H9 (cell line): Measurements from ENCODE around the gene ANKH. TPM values are rescaled to one million over a fixed set of nuclear protein-coding genes. Genes with fewer than 3 reads are reported as not detected.

ENCODE experiments used
- DNase-seq: peaks from one replicate; pipeline ENCODE4 v3.0.0-alpha.2; 2017
- H2AFZ ChIP-seq: one replicate; pipeline ENCODE4 v1.6.1; 2013; ENCODE audit warnings: mild to moderate bottlenecking, low read length, control low read depth, moderate library complexity
- H2AK5ac ChIP-seq: 2 replicates; pipeline ENCODE4 v1.6.1; 2013; ENCODE audit warnings: low read length, control low read depth, mixed read lengths; ENCODE audit not compliant: insufficient read length
- H2BK120ac ChIP-seq: one replicate; pipeline ENCODE4 v1.6.1; 2013; ENCODE audit warnings: low read depth, mild to moderate bottlenecking, low read length, control low read depth, inconsistent platforms; ENCODE audit not compliant: poor library complexity, severe bottlenecking
- H2BK12ac ChIP-seq: 2 replicates; pipeline ENCODE4 v1.6.1; 2013; ENCODE audit warnings: low read length, control low read depth, mixed read lengths, low read depth; ENCODE audit not compliant: insufficient read length
- H2BK15ac ChIP-seq: 2 replicates; pipeline ENCODE4 v1.6.1; 2013; ENCODE audit warnings: low read depth, low read length, control low read depth
- H2BK20ac ChIP-seq: one replicate; pipeline ENCODE4 v1.6.1; 2013; ENCODE audit warnings: low read depth, mild to moderate bottlenecking, low read length, control low read depth, inconsistent platforms; ENCODE audit not compliant: poor library complexity, severe bottlenecking
- H2BK5ac ChIP-seq: 2 replicates; pipeline ENCODE4 v1.6.1; 2013; ENCODE audit warnings: low read length, control low read depth, mixed read lengths; ENCODE audit not compliant: insufficient read length
- H3K14ac ChIP-seq: 2 replicates; pipeline ENCODE4 v1.6.1; 2013; ENCODE audit warnings: low read length, control low read depth; ENCODE audit not compliant: insufficient read depth
- H3K18ac ChIP-seq: 2 replicates; pipeline ENCODE4 v1.6.1; 2013; ENCODE audit warnings: low read depth, mild to moderate bottlenecking, mixed read lengths, low read length, control low read depth; ENCODE audit not compliant: insufficient read length
- H3K23ac ChIP-seq: 2 replicates; pipeline ENCODE4 v1.6.1; 2013; ENCODE audit warnings: low read length, control low read depth, mixed read lengths, low read depth; ENCODE audit not compliant: insufficient read length
- H3K23me2 ChIP-seq: 2 replicates; pipeline ENCODE4 v1.6.1; 2013; ENCODE audit warnings: low read depth, mild to moderate bottlenecking, mixed read lengths, low read length, control low read depth; ENCODE audit not compliant: insufficient read length, poor library complexity, severe bottlenecking
- H3K27ac ChIP-seq: 2 replicates; pipeline ENCODE4 v1.5.1; 2013; ENCODE audit warnings: low read length, control low read depth, mixed read lengths, low read depth; ENCODE audit not compliant: insufficient read length
- H3K27me3 ChIP-seq: 2 replicates; pipeline ENCODE4 v1.6.1; 2013; ENCODE audit warnings: low read length, control low read depth, inconsistent platforms; ENCODE audit not compliant: insufficient read depth
- H3K4ac ChIP-seq: 2 replicates; pipeline ENCODE4 v1.6.1; 2013; ENCODE audit warnings: low read depth, mild to moderate bottlenecking, control low read depth, inconsistent platforms, low read length, moderate library complexity
- H3K4me1 ChIP-seq: 2 replicates; pipeline ENCODE4 v1.6.1; 2013; ENCODE audit warnings: low read length, control low read depth, inconsistent platforms; ENCODE audit not compliant: insufficient read depth
- H3K4me2 ChIP-seq: 2 replicates; pipeline ENCODE4 v1.6.1; 2013; ENCODE audit warnings: low read length, control low read depth, mixed read lengths; ENCODE audit not compliant: insufficient read length, insufficient read depth
- H3K56ac ChIP-seq: 2 replicates; pipeline ENCODE4 v1.6.1; 2013; ENCODE audit warnings: low read depth, mild to moderate bottlenecking, mixed read lengths, low read length, control low read depth; ENCODE audit not compliant: insufficient read length
- H3K79me1 ChIP-seq: 2 replicates; pipeline ENCODE4 v1.6.1; 2013; ENCODE audit warnings: low read depth, mild to moderate bottlenecking, moderate library complexity, low read length, control low read depth, inconsistent platforms; ENCODE audit not compliant: insufficient read depth, poor library complexity, severe bottlenecking
- H3K79me2 ChIP-seq: 2 replicates; pipeline ENCODE4 v1.6.1; 2013; ENCODE audit warnings: low read length, control low read depth, inconsistent platforms; ENCODE audit not compliant: insufficient read depth
- H3K9ac ChIP-seq: 2 replicates; pipeline ENCODE4 v1.6.1; 2013; ENCODE audit warnings: low read length, control low read depth, mixed read lengths; ENCODE audit not compliant: insufficient read length; ENCODE audit errors: extremely low read depth
- H3K9me3 ChIP-seq: one replicate; pipeline ENCODE4 v1.6.1; 2013; ENCODE audit warnings: low read depth, low read length, inconsistent platforms; ENCODE audit not compliant: control insufficient read depth
- H3T11ph ChIP-seq: one replicate; pipeline ENCODE4 v1.6.1; 2013; ENCODE audit warnings: mild to moderate bottlenecking, low read length, control low read depth, inconsistent platforms
- H4K20me1 ChIP-seq: one replicate; pipeline ENCODE4 v1.6.1; 2013; ENCODE audit not compliant: control insufficient read depth, insufficient read length, insufficient read depth
- H4K5ac ChIP-seq: 2 replicates; pipeline ENCODE4 v1.6.1; 2013; ENCODE audit warnings: low read depth, mild to moderate bottlenecking, mixed read lengths, low read length, control low read depth; ENCODE audit not compliant: insufficient read length
- H4K8ac ChIP-seq: replicated peaks from 2 replicates; pipeline ENCODE4 v1.6.1; 2013; ENCODE audit warnings: low read length, control low read depth, mixed read lengths, low read depth; ENCODE audit not compliant: insufficient read length
- H4K91ac ChIP-seq: 2 replicates; pipeline ENCODE4 v1.6.1; 2013; ENCODE audit warnings: low read depth, mild to moderate bottlenecking, moderate library complexity, mixed read lengths, low read length, control low read depth; ENCODE audit not compliant: insufficient read length
- H3K27ac Mint-ChIP-seq, 3 experiments: 2 replicates in 2 of 3; 3 replicates in 1 of 3; pipeline ENCODE4 v1.8.0; 2020 to 2021; ENCODE audit warnings: mixed read lengths in 3 of 3, mild to moderate bottlenecking in 1 of 3, moderate library complexity in 1 of 3
- H3K27me3 Mint-ChIP-seq: 2 replicates; pipeline ENCODE4 v1.8.0; 2021; ENCODE audit warnings: low read depth, mild to moderate bottlenecking, moderate library complexity, mixed read lengths
- H3K36me3 Mint-ChIP-seq, 3 experiments: 2 replicates in 2 of 3; 3 replicates in 1 of 3; pipeline ENCODE4 v1.8.0; 2020 to 2021; ENCODE audit warnings: low read depth in 3 of 3, mixed read lengths in 3 of 3; ENCODE audit not compliant: insufficient read depth in 1 of 3
- H3K4me1 Mint-ChIP-seq, 2 experiments: 2 replicates each; pipeline ENCODE4 v1.8.0; 2020; ENCODE audit warnings: mixed read lengths in 2 of 2
- H3K4me3 Mint-ChIP-seq, 2 experiments: 2 replicates in 1 of 2; 3 replicates in 1 of 2; pipeline ENCODE4 v1.8.0; 2020 to 2021; ENCODE audit warnings: mild to moderate bottlenecking in 2 of 2, mixed read lengths in 2 of 2, moderate library complexity in 1 of 2
- H3K9me3 Mint-ChIP-seq, 2 experiments: 2 replicates in 1 of 2; 3 replicates in 1 of 2; pipeline ENCODE4 v1.8.0; 2020; ENCODE audit warnings: mild to moderate bottlenecking in 2 of 2, mixed read lengths in 2 of 2, moderate library complexity in 1 of 2
- WGBS: extraction: QIAGEN DNeasy Blood & Tissue Kit; methylation state at CpG from one replicate; pipeline ENCODE4 v1.1.7; 2013; ENCODE audit warnings: missing lambda C conversion rate, low lambda C conversion rate, mixed read lengths; ENCODE audit not compliant: insufficient read length; ENCODE audit errors: extremely low coverage; 5-methylcytosine and 5-hydroxymethylcytosine counted together
- total RNA-seq: library from RNA; stranded (reverse); gene quantifications from 2 replicates; pipeline ENCODE4 v1.2.1, GENCODE V29; 2021
- TF ChIP-seq, protein P1 (sequence below): fragments of 200-600 bp; sonication (generic); conservative IDR thresholded peaks from 3 replicates; pipeline ENCODE4 v1.8.0; 2021; ENCODE audit warnings: antibody characterized with exemption, mild to moderate bottlenecking

The ANKH gene
- total RNA-seq, 1 experiment from 2014 or later: 9.6 TPM

DNA sequence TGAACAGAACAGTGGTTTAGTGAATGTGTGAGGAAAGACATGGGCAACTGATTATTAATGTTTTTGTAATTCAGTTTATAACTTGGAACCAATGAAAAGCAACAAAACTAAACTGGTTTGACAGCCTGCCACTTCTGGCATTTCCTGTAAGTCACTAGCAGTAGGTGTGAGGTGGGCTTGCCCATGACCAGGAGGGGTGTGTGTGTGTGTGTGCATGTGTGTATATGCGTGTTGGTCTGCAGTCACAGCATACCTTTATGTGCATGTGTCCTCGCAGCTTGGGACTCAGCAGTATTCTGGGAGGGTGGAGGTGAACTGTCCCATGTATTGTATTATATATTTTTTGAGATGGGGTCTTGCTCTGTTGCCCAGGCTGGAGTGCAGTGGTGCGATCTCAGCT, 174.7 kb downstream of the ANKH start:
- H2BK120ac ChIP-seq: no peak overlapping the region
- no peak overlapping the region for H2BK12ac ChIP-seq
- peaks cover 4% of the 10 kb centered on the region for H4K20me1 ChIP-seq
- H3K4ac ChIP-seq: no peak overlapping the region
- DNase-seq: no peak
- no peak overlapping the region for H2BK5ac ChIP-seq
- H3K79me2 ChIP-seq: no peaks in the 10 kb centered on the region
- peak overlapping the region in 1 of 3 experiments; percentile 35; a peak in 1 of 7 replicates for H3K27ac Mint-ChIP-seq
- H3K9me3 ChIP-seq: no peaks in the 10 kb centered on the region
- no peak overlapping the region for H3K14ac ChIP-seq
- H3K27me3 Mint-ChIP-seq: no peaks in the 10 kb centered on the region
- H4K5ac ChIP-seq: no peak overlapping the region
- H3K9ac ChIP-seq: no peak overlapping the region
- H3K56ac ChIP-seq: no peak overlapping the region
- no peak overlapping the region for H3T11ph ChIP-seq
- no peak overlapping the region for H2AFZ ChIP-seq
- H2BK15ac ChIP-seq: no peak overlapping the region
- no peak overlapping the region for H3K18ac ChIP-seq
- 0 out of 2 replicates have a peak, but pooled peaks cover 2% of the 10 kb centered on the region for H3K4me1 ChIP-seq
- H3K27me3 ChIP-seq: no peaks in the 10 kb centered on the region
- H3K4me2 ChIP-seq: no peak overlapping the region
- H2AK5ac ChIP-seq: no peak overlapping the region
- no peak overlapping the region for H3K4me3 Mint-ChIP-seq
- TF ChIP-seq, protein P1, sequence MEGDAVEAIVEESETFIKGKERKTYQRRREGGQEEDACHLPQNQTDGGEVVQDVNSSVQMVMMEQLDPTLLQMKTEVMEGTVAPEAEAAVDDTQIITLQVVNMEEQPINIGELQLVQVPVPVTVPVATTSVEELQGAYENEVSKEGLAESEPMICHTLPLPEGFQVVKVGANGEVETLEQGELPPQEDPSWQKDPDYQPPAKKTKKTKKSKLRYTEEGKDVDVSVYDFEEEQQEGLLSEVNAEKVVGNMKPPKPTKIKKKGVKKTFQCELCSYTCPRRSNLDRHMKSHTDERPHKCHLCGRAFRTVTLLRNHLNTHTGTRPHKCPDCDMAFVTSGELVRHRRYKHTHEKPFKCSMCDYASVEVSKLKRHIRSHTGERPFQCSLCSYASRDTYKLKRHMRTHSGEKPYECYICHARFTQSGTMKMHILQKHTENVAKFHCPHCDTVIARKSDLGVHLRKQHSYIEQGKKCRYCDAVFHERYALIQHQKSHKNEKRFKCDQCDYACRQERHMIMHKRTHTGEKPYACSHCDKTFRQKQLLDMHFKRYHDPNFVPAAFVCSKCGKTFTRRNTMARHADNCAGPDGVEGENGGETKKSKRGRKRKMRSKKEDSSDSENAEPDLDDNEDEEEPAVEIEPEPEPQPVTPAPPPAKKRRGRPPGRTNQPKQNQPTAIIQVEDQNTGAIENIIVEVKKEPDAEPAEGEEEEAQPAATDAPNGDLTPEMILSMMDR: no peak
- no peak overlapping the region for H2BK20ac ChIP-seq
- no CpG with 5 or more reads among the region's 3 CpGs for WGBS
- no peak overlapping the region for H4K91ac ChIP-seq
- H3K23me2 ChIP-seq: no peaks in the 10 kb centered on the region
- H3K79me1 ChIP-seq: no peaks in the 10 kb centered on the region
- no peak overlapping the region for H3K27ac ChIP-seq
- H3K36me3 Mint-ChIP-seq: peaks cover 18 to 56% (median 23%) of the 10 kb centered on the region in 3 experiments; a peak in 6 of 7 replicates
- no peak overlapping the region for H4K8ac ChIP-seq
- H3K23ac ChIP-seq: no peak overlapping the region
- no peaks in the 10 kb centered on the region for H3K9me3 Mint-ChIP-seq
- H3K4me1 Mint-ChIP-seq: peaks cover 16 to 20% of the 10 kb centered on the region in 2 experiments
